MV-4-11 (cell line): ENCODE data around the gene OTOP1.
"Not testable (repeated sequence)": the region's sequence is repeated elsewhere in the genome, so short reads cannot be mapped to it uniquely, and the experiment has no call there.

Experiments used
- DNase-seq: peaks from one replicate; lab custom pipeline; 2025; lab: John Stamatoyannopoulos, UW

The OTOP1 gene

DNA sequence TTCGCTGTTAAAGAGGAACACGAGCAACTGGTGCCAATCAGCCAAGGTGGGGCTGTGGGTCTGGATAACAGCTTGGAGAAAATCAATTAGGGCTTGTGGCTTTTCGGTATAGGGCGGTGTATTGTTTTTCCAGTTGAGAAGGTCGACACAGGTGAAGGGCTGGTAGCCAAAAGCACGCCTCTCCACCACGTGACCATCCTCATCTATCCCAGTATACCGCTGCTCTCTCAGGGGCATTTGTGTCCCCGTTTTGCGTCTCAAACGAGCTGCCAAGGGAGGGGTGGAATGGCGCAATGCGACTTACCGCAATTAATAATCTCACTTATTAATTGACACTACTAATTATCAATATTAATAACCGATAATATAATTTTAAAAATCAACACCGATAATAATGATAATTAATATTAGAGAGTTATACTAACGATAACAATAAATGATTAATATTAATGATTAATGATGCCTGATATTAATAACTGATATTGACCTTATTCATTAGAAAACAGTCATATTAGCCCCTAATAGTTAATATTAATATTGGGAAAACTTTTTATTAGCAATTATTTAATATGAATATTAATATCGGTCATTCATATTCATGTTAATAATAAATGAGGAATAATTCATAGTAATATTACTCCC is 62.1 kb downstream of the OTOP1 start:
- DNase-seq: not testable (repeated sequence)

DNA sequence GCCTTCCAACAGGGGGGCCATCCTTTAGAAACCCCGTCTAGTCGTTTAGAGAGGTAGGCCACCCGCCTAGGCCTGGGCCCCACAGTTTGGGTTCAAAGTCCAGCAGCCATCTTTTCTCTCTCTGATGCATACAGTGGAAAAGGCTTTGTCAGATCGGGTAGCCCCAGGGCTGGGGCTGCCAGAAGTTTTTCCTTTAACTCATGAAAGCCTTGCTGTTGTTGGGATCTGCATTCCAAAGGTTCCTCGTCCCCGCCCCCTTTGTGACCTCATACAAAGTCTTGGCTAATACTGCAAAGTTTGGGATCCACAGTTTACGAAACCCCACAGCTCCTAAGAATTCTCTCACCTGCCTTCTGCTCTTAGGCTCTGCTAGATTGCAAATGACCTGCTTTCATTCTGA is 64.5 kb downstream of the OTOP1 start:
- not testable (repeated sequence) for DNase-seq

DNA sequence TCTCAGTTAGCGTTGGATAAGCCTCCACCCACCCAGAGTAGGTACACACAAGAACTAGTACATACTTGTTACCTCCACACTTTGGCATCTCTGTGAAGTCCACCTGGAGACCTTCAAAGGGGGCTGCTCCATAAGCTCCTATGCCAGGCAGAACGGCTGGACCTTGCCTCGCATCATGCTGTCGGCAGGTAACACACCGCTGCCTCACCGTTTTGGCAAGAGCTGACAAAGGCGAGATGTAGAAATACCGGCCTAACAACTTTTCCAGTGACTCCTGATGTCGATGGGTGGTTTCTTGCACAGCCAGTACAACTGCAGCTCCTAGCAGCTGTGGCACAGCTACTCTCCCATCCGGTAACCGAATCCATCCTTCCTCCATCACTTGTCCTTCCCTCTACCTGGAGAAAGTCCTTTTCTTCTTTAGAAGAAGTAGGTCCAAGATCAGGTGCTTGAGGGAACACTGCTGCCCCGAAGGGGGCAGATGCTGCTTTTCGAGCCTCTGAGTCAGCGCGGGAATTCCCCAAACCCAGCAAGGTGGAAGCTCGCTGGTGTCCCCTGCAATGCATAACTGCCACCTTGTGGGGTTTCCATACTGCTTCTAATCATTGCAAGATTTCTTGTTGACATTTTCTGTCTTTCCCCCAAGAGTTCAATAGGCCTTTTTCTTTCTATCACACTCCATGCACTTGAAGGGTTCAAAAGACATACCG is 65.6 kb downstream of the OTOP1 start:
- not testable (repeated sequence) for DNase-seq

DNA sequence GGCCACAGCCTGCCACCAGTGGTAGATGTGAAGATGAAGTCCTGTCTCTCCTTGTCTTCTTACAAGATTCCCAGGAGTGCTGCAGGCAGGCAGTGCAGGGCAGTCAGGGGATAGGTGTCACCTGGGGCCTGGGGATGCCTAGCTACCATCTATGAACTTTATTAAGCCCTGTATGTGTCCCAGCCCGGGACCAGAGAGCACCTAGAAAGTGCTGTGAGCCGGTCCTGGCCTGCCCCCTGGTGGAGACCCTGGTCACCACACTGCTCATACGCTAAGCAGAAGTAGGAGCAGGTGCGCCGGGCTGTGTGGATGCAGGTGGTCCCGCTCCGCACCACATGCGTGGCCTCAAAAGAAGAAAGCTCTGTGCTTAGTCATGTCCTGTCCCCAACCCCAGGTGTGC is 81.1 kb downstream of the OTOP1 start:
- DNase-seq: peak; percentile 11

DNA sequence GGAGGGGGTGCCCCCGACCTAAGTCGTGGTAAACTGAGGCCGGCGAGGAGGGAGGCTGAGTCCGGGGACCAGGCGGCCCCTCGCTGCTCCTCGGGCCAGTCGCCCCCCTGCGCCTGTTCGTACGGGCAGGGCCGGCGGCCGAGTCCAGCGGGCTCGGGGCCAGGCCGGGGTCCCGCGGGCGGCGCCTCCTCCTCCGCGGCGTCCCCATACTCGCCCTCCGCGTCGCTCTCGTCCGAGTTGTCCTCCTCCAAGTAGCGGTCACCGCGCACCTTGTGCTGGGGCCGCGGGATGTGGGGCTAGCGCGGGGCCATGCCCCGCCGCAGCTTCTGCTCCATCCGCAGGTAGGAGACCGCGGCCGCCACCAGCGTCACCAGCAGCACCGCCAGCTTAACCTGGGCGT is 83.4 kb downstream of the OTOP1 start:
- not testable (repeated sequence) for DNase-seq

DNA sequence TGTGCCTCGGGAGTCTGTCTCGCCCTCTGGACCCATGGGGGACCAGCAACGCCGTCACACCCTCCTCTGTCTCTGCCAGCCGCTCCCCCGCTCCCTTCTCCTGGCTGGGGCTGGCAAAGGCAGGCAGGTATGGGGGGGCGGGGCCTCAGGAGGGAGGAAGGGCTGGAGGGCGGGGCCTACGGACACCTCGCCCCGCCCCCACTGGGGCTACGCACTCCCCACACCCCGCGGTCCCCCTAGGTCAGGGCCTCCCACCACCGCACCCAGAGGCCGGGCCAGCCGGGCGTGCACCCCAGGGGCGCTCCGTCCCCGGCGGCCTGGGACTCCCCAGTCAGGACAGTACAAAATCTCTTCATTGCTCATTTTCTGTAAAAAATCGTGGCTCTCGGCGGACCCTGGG is 84.0 kb downstream of the OTOP1 start:
- not testable (repeated sequence) for DNase-seq

DNA sequence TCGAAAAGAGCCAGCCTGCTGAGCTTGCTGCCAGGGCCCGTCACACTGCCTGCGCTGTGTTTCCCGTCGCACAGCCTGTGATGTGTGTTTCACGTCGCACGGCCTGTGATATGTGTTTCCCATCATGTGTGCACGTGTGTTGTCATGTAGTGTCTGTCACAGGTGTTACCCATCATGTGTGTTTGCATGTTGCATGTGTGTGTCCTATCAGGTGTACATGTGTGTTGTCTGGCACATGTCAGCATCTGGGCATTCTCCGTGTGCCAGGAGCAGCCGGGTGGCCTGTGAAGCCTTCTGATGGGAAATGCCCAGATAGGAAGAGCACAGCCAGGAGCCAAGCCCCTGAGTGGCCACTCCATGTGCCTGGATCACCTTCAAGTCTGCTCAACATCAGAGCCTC is 85.5 kb downstream of the OTOP1 start:
- DNase-seq: not testable (repeated sequence)
